Measurements from ENCODE around the gene ACYP1. TPM values are rescaled to one million over a fixed set of nuclear protein-coding genes. Genes with fewer than 3 reads are reported as not detected.

Gene ACYP1
- 28.7 and 41.3 TPM in 2 replicates for total RNA-seq
- 61.5 and 86.7 TPM in 2 replicates for polyA plus RNA-seq

GRCh38 chr14:75063491-75064204, at the start of gene ACYP1:
TSS of gene ACYP1 (minus strand) at chr14:75064024. CDS start at chr14:75063553, 471 bp downstream.
- H3K36me3 ChIP-seq: no peaks in the 10 kb centered on the region
- no peaks in the 10 kb centered on the region for H3K27me3 ChIP-seq
- H3K4me3 ChIP-seq: peak within 1 kb of the TSS; percentile 62
- H3K4me1 ChIP-seq (ENCODE audit: low read depth): peaks cover 12% of the 10 kb centered on the region
- DNase-seq (ENCODE audit: low read depth in 1 of 2, low spot score in 1 of 2): peak; percentile 91
- peak within 1 kb of the TSS; percentile 33 for H3K27ac ChIP-seq
- TF ChIP-seq CTCF (IDR thresholded peaks at IDR 0.05; ENCODE audit: low read depth, low read length): no peak
- no peaks in the 10 kb centered on the region for H3K9me3 ChIP-seq (ENCODE audit: low read depth)

GRCh38 chr14:75109877-75110276, 46.1 kb upstream of the ACYP1 start:
- no peak for TF ChIP-seq CTCF (IDR thresholded peaks at IDR 0.05; ENCODE audit: low read depth, low read length)
- Histone ChIP-seq H3K4me1 (ENCODE audit: low read depth) (no peaks in the 10 kb centered on the region), H3K27ac (no peak overlapping the region), H3K36me3 (peaks cover 72% of the 10 kb centered on the region), H3K9me3 (ENCODE audit: low read depth) (no peaks in the 10 kb centered on the region), H3K4me3 (no peak overlapping the region), H3K27me3 (no peaks in the 10 kb centered on the region)
- DNase-seq (ENCODE audit: low read depth in 1 of 2, low spot score in 1 of 2): no peak

- Histone ChIP-seq H3K27me3 (no peaks in the 10 kb centered on the region), H3K27ac (no peak overlapping the region), H3K4me3 (no peak overlapping the region), H3K36me3 (peaks cover 51% of the 10 kb centered on the region), H3K4me1 (ENCODE audit: low read depth) (no peaks in the 10 kb centered on the region), H3K9me3 (ENCODE audit: low read depth) (no peaks in the 10 kb centered on the region)
- DNase-seq (ENCODE audit: low read depth in 1 of 2, low spot score in 1 of 2): no peak
- no peak for TF ChIP-seq CTCF (IDR thresholded peaks at IDR 0.05; ENCODE audit: low read depth, low read length)
These were observed 43.4 kb upstream of the ACYP1 start for GRCh38 chr14:75107186-75107585.

- no peak overlapping the region for H3K4me3 ChIP-seq
- H3K27me3 ChIP-seq: no peaks in the 10 kb centered on the region
- peaks cover 6% of the 10 kb centered on the region for H3K4me1 ChIP-seq (ENCODE audit: low read depth)
- H3K27ac ChIP-seq: no peak overlapping the region
- no peak for TF ChIP-seq CTCF (IDR thresholded peaks at IDR 0.05; ENCODE audit: low read depth, low read length)
- no peak for DNase-seq (ENCODE audit: low read depth in 1 of 2, low spot score in 1 of 2)
- H3K9me3 ChIP-seq (ENCODE audit: low read depth): no peaks in the 10 kb centered on the region
- H3K36me3 ChIP-seq: peaks cover 33% of the 10 kb centered on the region
These were observed 37.7 kb upstream of the ACYP1 start for GRCh38 chr14:75101491-75101890.

GRCh38 chr14:75098682-75099081, 34.9 kb upstream of the ACYP1 start:
- no peak for TF ChIP-seq CTCF (IDR thresholded peaks at IDR 0.05; ENCODE audit: low read depth, low read length)
- Histone ChIP-seq H3K4me1 (ENCODE audit: low read depth) (peaks cover 6% of the 10 kb centered on the region), H3K36me3 (peaks cover 48% of the 10 kb centered on the region), H3K27me3 (no peaks in the 10 kb centered on the region), H3K27ac (peak overlapping the region; percentile 51), H3K4me3 (no peak overlapping the region), H3K9me3 (ENCODE audit: low read depth) (no peaks in the 10 kb centered on the region)
- no peak for DNase-seq (ENCODE audit: low read depth in 1 of 2, low spot score in 1 of 2)
